Activated naive CD8-positive, alpha-beta T cell (primary cell): ENCODE measurements around the gene IFFO2.

Experiments used
- H3K27ac Mint-ChIP-seq: one replicate; pipeline ENCODE4 v1.8.0; 2021; ENCODE audit warnings: mixed read lengths
- H3K27me3 Mint-ChIP-seq: one replicate; pipeline ENCODE4 v1.8.0; 2021; ENCODE audit warnings: mixed read lengths
- H3K36me3 Mint-ChIP-seq: one replicate; pipeline ENCODE4 v1.8.0; 2021; ENCODE audit warnings: mixed read lengths
- H3K4me1 Mint-ChIP-seq: one replicate; pipeline ENCODE4 v1.8.0; 2021; ENCODE audit warnings: low read depth, mixed read lengths
- H3K4me3 Mint-ChIP-seq: one replicate; pipeline ENCODE4 v1.8.0; 2021; ENCODE audit warnings: mild to moderate bottlenecking, mixed read lengths
- H3K9me3 Mint-ChIP-seq: one replicate; pipeline ENCODE4 v1.8.0; 2021; ENCODE audit warnings: low read depth, mixed read lengths

Gene IFFO2

DNA sequence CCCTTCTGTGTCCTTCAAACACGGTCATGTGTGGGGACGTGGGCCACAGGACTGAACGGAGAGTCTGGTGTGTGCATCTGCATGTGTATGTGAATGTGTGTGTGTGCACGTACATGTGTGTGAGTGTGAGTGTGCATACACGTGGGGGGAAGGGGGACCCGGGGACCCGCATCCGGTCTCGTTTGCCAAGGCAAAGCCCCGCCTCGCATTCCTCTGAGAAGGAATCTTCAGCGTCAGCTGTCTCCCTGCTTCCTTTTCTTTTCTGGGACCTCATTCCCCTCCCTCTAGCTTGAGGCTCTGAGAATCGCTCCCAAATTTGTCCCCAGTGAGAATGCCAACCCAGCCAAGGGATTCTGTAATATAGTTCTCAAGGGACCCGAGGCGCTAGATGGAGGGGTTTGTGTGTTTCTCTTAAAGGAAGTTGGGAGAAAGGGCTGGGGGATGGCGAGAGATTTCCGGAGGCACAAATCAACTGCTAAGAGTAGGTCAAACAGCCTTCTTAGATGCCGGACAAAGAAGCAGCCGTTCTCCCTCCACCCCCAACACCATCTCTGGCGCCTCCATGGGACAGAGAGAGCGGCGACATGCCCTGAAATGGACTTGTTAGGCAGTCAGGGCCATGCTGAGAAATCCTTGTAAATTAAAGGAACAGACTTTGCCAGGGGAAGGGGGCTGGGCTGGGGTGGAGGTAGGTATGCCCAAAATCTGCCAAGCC is 6.6 kb downstream of the IFFO2 start:
- H3K4me3 Mint-ChIP-seq, result peak overlapping the region; percentile 81
- H3K9me3 Mint-ChIP-seq, result no peaks in the 10 kb centered on the region
- H3K4me1 Mint-ChIP-seq, result peaks cover 97% of the 10 kb centered on the region
- peak overlapping the region; percentile 98 for H3K27ac Mint-ChIP-seq
- no peaks in the 10 kb centered on the region for H3K27me3 Mint-ChIP-seq
- H3K36me3 Mint-ChIP-seq, result no peaks in the 10 kb centered on the region

- H3K4me3 Mint-ChIP-seq, result peak overlapping the region; percentile 81
- no peaks in the 10 kb centered on the region for H3K36me3 Mint-ChIP-seq
- peak overlapping the region; percentile 98 for H3K27ac Mint-ChIP-seq
- H3K4me1 Mint-ChIP-seq, result peaks cover 94% of the 10 kb centered on the region
- no peaks in the 10 kb centered on the region for H3K9me3 Mint-ChIP-seq
- H3K27me3 Mint-ChIP-seq, result no peaks in the 10 kb centered on the region
Observed at GRCh38 chr1:18948913-18949685, 7.4 kb downstream of the IFFO2 start.

DNA sequence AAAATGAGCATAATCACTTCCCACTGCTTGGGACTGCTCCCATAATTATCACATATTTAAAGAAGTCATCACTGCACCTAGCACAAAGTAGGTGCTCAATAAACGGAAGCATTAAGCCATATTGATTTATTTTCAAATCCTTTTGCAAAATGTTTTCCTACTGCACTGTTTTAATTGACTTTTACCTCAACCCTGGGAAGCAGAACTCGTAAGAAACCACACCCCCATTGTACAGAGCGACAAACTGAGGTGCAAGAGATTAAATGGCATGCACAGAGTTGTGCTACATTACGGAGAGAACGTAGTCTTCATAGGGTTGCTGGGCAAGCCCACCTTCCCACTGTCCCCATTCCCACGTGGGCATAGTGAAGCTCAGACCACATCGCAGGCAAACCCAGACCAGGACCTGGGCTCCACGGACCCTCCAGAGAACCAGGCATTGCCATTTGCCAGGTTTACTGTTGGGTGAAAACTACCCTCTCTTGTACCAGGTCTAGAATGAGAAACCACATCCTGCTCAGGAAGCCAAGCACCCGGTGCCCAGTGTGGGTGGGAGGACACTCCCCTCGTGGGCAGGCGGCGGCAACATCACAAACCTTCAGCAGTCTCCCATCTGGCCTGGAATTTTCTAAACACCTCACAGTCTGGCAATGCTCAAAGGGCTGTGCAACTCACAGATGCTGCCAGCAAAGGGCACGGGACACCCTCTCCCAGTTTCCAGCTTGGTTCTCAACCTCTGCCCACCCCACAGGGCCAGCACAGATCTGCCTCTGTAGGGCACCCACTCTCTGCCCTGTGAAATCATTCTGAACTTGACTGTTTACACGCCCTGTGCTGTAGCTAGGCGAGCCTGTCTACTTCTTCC is 8.2 kb downstream of the IFFO2 start:
- Mint-ChIP-seq H3K9me3 (no peaks in the 10 kb centered on the region), H3K36me3 (no peaks in the 10 kb centered on the region), H3K27ac (peak overlapping the region; percentile 87)

GRCh38 chr1:18947570-18947969 is 8.9 kb downstream of the IFFO2 start:
- H3K27me3 Mint-ChIP-seq, result no peaks in the 10 kb centered on the region
- no peaks in the 10 kb centered on the region for H3K9me3 Mint-ChIP-seq
- no peaks in the 10 kb centered on the region for H3K36me3 Mint-ChIP-seq
- peak overlapping the region; percentile 81 for H3K4me3 Mint-ChIP-seq
- peak overlapping the region; percentile 87 for H3K27ac Mint-ChIP-seq
- H3K4me1 Mint-ChIP-seq, result peaks cover 85% of the 10 kb centered on the region

More for the DNA sequence above, 8.2 kb downstream of the IFFO2 start:
- Mint-ChIP-seq H3K27me3 (no peaks in the 10 kb centered on the region), H3K4me1 (peaks cover 92% of the 10 kb centered on the region), H3K4me3 (peak overlapping the region; percentile 81)

- Mint-ChIP-seq H3K9me3 (no peaks in the 10 kb centered on the region), H3K36me3 (no peaks in the 10 kb centered on the region), H3K4me3 (peak overlapping the region; percentile 30), H3K27ac (peak overlapping the region; percentile 78), H3K27me3 (no peaks in the 10 kb centered on the region), H3K4me1 (peaks cover 80% of the 10 kb centered on the region)
Observed at GRCh38 chr1:18946550-18947381, 9.7 kb downstream of the IFFO2 start.

GRCh38 chr1:18945401-18945849 is 11.1 kb downstream of the IFFO2 start:
- Mint-ChIP-seq H3K27ac (peak overlapping the region; percentile 41), H3K36me3 (no peaks in the 10 kb centered on the region), H3K27me3 (no peaks in the 10 kb centered on the region), H3K4me1 (peaks cover 74% of the 10 kb centered on the region), H3K9me3 (no peaks in the 10 kb centered on the region), H3K4me3 (no peak overlapping the region)

- H3K27ac Mint-ChIP-seq, result no peak overlapping the region
- H3K4me3 Mint-ChIP-seq, result peak overlapping the region; percentile 53
- H3K4me1 Mint-ChIP-seq, result peaks cover 72% of the 10 kb centered on the region
Observed at GRCh38 chr1:18944810-18945209, 11.7 kb downstream of the IFFO2 start.

GRCh38 chr1:18943914-18944572 is 12.4 kb downstream of the IFFO2 start:
- no peaks in the 10 kb centered on the region for H3K27me3 Mint-ChIP-seq
- H3K9me3 Mint-ChIP-seq, result no peaks in the 10 kb centered on the region
- no peaks in the 10 kb centered on the region for H3K36me3 Mint-ChIP-seq
- H3K27ac Mint-ChIP-seq, result no peak overlapping the region
- H3K4me1 Mint-ChIP-seq, result peaks cover 65% of the 10 kb centered on the region
- H3K4me3 Mint-ChIP-seq, result peak overlapping the region; percentile 27

More at GRCh38 chr1:18944810-18945209, 11.7 kb downstream of the IFFO2 start:
- Mint-ChIP-seq H3K27me3 (no peaks in the 10 kb centered on the region), H3K9me3 (no peaks in the 10 kb centered on the region), H3K36me3 (no peaks in the 10 kb centered on the region)

DNA sequence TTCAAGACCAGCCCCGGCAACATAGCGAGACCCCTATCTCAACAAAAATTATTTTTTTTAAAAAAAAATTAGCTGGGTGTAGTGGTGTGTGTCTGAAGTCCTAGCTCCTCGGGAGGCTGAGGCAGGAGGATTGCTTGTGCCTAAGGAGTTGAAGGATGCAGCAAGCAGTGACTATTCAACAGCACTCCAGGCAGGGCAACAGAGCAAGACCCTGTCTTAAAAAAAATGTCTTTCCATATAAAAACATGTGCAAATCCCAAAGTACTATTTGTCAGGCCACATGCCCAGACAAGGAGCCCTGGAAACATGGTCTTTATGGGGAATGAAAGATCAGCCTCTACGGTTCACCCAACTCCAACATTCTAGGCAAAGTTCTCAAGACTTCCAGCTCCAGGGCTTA is 13.3 kb downstream of the IFFO2 start:
- no peaks in the 10 kb centered on the region for H3K9me3 Mint-ChIP-seq
- H3K4me1 Mint-ChIP-seq, result peaks cover 58% of the 10 kb centered on the region
- no peak overlapping the region for H3K27ac Mint-ChIP-seq
- no peak overlapping the region for H3K4me3 Mint-ChIP-seq
- H3K27me3 Mint-ChIP-seq, result no peaks in the 10 kb centered on the region
- H3K36me3 Mint-ChIP-seq, result no peaks in the 10 kb centered on the region

- Mint-ChIP-seq H3K9me3 (no peaks in the 10 kb centered on the region), H3K36me3 (no peaks in the 10 kb centered on the region), H3K4me3 (no peak overlapping the region), H3K27ac (no peak overlapping the region), H3K27me3 (no peaks in the 10 kb centered on the region), H3K4me1 (peaks cover 52% of the 10 kb centered on the region)
Observed at GRCh38 chr1:18942340-18942739, 14.1 kb downstream of the IFFO2 start.

GRCh38 chr1:18941221-18942141 is 15.0 kb downstream of the IFFO2 start:
- no peaks in the 10 kb centered on the region for H3K36me3 Mint-ChIP-seq
- no peak overlapping the region for H3K27ac Mint-ChIP-seq
- peaks cover 51% of the 10 kb centered on the region for H3K4me1 Mint-ChIP-seq

GRCh38 chr1:18940303-18941020 is 16.0 kb downstream of the IFFO2 start:
- peak overlapping the region; percentile 22 for H3K27ac Mint-ChIP-seq
- peaks cover 46% of the 10 kb centered on the region for H3K4me1 Mint-ChIP-seq
- H3K36me3 Mint-ChIP-seq, result no peaks in the 10 kb centered on the region
- H3K4me3 Mint-ChIP-seq, result no peak overlapping the region
- no peaks in the 10 kb centered on the region for H3K9me3 Mint-ChIP-seq
- H3K27me3 Mint-ChIP-seq, result no peaks in the 10 kb centered on the region

More at GRCh38 chr1:18941221-18942141, 15.0 kb downstream of the IFFO2 start:
- H3K4me3 Mint-ChIP-seq, result no peak overlapping the region
- H3K27me3 Mint-ChIP-seq, result no peaks in the 10 kb centered on the region
- no peaks in the 10 kb centered on the region for H3K9me3 Mint-ChIP-seq
